Measurements from ENCODE around the gene KRCC1.
"Not testable (repeated sequence)": the region's sequence is repeated elsewhere in the genome, so short reads cannot be mapped to it uniquely, and the experiment has no call there.

Gene KRCC1

DNA sequence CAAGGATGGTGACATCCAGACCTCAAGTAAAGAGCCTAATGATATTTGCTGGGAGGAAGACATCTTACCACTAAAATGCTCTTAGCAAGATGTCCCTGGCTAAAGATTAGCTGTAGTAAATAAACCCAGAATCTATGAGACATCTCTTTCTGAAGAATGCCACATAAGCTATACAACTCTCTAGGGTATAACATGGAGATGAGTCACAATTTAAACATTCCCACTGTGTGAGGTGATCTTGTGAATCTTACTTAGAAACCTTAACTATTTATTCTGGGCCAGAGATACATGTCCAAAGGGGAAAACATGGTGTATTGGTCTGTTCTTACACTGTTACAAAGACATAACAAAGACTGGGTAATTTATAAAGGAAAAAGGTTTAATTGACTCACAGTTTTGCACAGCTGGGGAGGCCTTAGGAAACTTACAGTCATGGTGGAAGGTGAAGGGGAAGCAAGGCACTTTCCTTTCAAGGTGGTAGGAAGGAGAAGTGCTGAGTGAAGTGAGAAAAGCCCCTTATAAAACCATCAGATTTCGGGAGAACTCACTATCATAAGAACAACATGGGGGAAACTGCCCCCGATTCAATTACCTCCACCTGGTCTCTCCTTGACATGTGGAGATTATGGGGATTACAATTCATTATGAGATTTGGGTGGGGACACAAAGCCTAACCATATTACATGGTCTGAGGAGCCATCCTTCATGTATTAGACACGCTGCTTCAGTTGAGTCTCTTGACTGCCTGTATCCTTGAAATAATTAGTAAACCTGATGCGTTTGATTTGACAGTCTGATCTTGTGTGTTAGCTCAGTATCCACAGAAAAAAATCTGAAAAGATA lies 17.1 kb downstream of the KRCC1 start:
- peak; percentile 93 for DNase-seq (ENCODE audit: low read depth)

DNA sequence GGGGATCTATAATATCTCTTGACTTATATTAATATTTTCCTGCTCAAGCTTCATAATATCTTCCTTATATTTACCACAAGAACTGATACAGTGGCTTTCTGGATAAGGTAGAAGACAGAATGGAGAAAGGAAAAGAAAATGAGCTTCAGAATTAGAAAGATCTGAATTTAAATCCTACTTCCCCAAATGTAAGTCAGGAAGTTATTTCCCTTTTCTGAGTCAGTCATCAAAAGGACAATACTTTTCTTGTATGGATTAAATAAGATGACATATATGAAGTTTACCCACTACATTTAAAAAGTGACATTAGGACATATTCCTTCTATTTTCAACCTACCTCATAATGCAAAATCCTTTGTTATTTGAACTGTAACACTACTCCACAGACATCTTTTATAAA lies 19.0 kb downstream of the KRCC1 start:
- no peak for DNase-seq (ENCODE audit: low read depth)

DNA sequence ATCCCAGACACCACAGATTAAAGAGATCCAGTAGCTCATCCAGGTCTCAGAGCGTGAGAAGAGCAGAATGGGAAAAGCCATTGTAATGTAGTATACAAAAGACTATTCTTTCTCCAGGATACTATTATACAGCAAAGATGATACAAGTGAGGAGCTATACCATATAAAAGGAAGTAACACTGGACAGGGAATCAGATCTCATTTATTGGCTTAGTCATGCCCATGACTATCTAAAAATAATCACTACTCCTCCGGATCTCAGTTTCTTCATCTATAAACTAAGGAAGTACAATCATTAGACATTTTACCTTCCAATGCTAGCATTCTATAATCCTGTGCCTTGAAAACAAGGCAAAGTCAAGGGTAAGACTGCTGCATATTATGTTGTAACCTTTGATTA lies 19.4 kb downstream of the KRCC1 start:
- DNase-seq (ENCODE audit: low read depth), result no peak

DNA sequence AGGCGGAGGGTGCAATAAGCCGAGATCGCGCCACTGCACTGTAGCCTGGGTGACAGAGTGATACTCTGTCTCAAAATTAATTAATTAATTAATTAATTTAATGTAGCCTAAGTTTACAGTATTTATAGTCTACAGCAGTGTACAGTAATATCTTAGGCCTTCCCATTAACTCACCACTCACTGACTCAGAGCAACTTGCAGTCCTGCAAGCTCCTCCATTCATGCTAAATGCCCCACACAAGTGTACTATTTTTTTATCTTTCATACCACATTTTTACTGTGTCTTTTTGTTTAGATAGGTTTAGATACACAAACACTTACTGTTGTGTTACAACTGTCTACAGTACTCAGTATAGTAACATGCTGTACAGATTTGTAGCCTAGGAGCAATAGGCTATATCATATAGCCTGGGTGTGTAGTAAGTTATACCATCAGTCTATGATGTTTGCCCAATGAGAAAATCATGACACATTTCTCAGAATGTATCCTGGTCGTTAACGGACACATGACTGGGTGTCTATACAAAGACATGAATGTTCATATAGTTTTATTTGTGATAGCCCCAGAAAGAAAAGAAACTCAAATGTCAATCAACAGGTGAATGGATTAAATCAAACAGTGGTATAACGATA lies 23.4 kb downstream of the KRCC1 start:
- DNase-seq (ENCODE audit: low read depth), result no peak

DNA sequence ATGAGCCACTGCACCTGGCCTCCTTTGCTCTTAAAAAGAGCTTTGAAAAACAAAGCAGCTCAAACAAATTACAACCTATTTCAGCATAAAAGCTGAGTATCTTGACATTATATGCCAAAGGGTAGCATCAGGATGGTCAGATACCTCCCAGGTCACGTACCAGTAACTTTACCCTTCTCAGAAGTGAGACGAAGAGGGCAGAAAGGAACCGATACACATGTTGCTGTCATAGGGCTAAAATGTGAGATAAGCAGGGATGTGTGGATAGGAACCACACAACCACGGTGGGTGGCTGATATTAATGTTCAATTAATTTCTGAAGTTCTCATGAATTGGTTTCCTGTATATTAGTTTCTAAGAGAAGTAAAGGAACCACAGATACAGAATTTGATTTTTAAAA lies 26.7 kb downstream of the KRCC1 start:
- DNase-seq (ENCODE audit: low read depth), result no peak

DNA sequence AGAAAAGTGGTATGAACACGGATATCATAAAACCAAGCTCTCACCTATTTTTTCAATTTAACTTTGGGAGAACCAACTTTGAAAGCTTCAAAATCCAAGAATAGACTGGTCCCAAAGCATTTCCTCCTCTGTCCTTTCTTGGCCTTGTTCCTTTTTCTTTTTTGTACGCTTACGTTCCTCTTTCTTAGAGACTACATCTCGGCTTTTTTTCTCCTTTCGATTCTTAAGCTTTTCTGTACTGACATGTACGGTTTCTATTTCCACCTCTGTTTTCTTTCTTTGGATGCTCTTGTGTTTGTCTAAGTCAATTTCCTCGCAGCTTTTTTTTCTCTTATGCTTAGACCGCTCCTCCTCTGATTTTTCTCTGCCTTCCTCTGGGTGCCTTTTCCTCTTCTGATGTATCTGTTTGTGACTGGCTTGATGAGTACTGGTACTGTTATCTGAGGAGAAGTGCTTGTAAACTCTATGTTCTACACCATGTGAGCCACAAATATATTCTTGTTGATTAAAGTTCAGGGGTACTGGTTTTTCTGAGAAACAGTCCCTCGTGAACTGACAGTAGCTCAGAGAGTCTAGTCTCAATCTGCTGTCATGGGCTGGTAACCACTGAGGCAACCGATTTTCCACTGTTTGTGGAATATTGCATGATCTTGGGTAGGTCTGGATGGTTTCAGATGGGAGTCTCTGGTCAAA lies 27.7 kb downstream of the KRCC1 start:
- no peak for DNase-seq (ENCODE audit: low read depth)

DNA sequence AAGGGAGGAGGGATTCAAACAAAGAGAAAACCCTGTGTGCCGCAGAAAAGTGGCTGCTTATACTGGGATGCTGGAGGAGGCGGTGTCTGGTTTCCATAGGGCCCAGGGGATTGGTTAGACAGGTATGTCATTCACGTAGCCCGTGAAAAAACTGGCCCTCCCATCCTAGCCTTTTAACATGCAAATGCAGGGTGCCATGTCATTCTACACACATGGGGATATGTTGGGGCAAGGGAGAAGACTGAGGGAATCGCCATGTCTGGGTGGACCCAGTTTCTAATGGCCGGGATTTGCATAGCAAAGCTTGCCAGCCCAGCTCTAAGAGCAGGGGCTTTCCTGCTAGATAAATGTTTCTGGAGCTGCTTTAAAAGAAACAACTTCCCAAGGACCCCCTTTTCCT lies 31.1 kb downstream of the KRCC1 start:
- no peak for DNase-seq (ENCODE audit: low read depth)

DNA sequence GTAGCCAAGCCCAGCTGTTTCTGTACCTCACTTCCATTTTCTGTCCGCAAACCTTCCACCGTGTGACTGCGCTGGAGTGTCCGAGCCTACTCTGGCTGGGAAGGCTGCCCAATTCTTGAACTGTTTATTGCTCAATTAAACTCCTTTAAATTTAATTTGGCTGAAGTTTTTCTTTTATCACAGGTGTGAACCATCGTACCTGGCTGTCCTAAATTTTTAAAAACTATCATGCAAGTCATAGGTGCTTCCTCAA lies 33.0 kb downstream of the KRCC1 start:
- no peak for DNase-seq (ENCODE audit: low read depth)

DNA sequence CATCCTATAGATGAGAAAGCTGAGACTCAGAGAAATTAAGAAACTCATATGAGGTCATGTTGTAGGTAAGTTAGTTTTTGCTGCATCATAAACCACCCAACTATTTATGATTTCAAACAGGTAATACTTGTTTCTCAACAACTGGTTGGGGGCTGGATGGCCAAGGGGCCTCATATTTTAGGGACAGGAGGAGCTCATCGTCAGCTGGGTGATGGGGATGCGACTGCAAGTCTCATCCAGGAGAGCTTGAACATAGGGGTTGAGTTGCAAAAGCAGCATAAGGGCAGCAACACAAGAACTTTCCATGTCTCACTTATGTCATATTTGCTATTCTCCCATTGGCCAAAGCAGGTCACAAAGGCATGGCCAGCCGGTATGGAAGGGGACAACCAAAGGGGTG lies 35.6 kb downstream of the KRCC1 start:
- no peak for DNase-seq (ENCODE audit: low read depth)

DNA sequence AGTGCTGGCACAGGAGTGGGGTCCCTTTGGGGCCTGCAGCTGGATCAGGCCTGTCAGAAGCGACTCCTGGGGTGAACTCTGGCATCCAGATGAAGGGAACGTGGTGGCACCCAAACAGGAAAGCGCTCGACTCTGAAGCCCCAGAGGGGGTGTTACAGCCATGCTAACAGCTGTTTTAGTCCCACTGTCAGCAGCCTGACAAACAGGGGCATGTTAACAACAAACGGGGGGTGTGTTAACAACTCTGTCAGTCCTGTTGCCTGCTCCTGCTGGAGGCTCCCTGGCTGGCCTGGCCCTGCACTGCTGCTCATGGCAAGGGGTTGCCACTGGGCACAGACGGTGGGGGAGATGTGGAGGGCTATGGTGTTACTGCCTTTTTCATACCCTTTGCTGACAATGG lies 36.7 kb downstream of the KRCC1 start:
- no peak for DNase-seq (ENCODE audit: low read depth)

DNA sequence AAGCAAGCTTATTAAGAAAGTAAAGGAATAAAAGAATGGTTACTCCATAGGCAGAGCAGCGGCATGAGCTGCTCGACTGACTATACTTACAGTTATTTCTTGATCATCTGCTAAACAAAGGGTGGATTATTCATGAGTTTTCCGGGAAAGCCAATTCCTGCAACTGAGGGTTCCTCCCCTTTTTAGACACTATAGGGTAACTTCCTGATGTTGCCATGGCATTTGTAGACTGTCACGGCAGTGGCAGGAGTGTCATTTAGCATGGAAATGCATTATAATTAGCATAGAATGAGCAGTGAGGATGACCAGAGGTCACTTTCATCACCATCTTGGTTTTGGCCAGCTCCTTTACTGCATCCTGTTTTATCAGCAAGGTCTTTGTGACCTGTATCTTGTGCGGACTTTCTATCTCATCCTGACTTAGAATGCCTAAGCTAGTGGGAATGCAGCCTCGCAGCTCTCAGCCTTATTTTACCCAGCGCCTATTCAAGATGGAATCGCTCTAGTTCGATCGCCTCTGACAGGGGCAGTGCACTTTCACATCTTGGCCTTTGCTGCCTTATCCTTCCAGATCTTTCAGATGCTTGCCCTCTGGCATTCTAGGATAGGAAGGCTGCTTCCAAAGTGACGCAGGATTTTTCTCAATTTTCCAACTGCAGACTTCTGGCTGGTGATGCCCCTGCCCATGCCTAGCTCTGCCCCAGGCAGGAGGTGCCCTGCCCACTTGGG lies 37.3 kb downstream of the KRCC1 start:
- not testable (repeated sequence) for DNase-seq (ENCODE audit: low read depth)

DNA sequence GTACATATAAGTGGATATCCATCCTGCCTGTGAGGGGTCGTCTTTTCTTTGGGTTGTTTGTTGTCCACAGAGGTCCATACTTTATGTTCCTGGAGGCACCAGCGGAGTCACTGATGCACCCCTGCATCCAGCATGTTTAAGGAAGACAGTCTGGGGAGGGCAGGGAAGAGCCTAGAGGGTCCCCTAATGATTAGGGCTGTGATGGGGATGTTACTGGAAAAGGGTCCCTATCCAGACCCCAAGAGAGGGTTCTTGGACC lies 37.9 kb downstream of the KRCC1 start:
- DNase-seq (ENCODE audit: low read depth), result not testable (repeated sequence)

DNA sequence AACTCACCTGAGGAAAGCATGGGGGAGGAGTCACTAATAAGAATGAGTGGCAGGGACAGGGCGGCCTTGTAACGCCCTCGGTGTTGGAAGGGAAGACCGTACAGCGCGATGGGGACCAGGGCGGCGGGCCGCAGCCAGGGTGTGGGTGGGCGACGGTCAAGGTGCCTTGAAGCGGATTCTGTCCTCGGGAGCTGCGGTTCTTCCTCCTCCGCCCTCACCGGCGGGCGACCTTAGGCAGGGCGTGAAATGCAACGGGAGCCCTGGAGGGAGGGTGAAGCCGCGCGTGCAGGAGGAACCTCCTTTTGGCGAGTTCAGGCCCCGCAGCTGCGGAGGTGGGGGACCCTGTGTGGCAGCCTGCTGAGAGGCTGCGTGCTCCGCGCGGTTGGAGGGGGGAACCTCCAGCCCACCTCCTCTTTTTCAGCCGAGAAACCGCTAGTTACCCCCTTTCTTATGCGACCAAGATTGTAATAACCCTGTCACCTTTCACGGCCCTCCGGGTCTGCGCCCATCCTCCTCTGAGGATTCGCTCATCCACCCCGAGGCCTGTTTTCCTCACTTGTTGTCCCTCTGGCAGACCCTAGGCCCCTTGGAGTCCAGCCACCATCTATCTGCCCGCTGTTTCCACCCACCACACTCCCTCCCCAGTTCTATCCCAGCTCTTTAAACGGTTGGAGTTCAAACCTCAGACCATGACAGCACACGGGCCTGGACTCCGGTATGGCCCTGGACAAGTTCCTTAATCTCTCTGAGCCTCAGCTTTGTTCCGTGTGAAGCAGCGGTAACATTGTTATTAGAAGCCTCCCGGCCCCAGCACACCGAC lies 38.4 kb downstream of the KRCC1 start:
- no peak for DNase-seq (ENCODE audit: low read depth)

DNA sequence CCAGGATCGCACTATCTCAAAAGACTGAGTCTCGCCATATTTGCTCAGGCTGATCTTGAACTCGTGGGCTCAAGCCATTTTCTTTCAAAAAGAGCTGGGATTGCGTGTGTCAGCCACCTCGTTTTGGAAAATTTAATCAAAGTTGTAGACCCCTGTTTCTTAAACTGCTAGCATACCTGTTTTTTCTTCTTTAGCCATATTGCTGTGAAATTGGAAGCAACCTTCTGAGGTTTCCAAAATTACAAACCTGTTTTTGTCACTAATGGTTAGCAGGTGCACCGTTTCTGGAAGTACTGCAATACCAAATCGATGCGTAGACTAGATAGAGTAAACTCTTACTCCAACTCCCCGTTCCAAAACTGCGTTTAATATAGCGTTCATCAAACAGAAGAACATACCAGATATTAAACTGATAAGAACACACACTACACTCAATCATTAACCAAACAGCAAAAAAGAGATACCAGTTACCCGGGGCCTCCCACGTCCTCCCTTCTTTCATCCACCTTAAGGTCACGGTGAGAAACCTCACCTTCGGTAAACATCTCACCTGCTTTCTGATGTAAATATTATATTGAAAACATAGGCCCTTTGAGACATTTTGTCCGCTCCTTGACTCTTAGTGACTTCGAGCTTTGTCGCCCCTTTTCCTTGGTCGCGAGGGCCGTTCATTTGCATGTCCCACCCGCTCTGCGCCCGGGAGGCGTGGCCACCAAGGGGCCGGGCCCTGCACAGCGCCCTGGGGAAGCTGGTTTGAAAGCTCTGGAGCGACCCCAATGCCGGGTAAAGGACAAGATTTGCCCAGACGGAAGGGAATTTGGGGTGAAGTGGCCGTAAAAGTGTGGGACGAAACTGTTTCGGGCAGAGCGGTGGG lies 39.3 kb downstream of the KRCC1 start, which contains the start of gene RNU2-63P:
Gene RNU2-63P (minus strand): TSS at position 462 of the 874 bp plus-strand sequence.
- DNase-seq (ENCODE audit: low read depth), result peak; percentile 77

DNA sequence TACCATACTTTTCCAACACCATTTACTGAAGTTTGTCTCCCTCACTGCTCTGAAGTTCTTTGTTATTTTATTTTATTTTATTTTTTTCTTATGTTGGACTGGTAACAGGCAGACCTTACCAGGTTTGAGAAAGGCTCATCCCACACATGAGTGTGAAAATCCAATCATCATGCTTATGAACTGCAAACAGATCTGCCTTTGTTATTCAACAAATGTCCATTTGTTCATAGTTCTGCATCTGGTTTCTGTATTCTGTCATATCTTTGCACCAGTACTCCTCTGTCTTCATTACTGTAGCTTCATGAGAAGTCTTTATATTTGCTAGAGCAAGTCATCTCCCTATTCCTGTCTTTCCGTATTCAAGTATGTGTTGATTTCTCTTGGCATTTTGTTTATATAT lies 44.6 kb downstream of the KRCC1 start:
- DNase-seq (ENCODE audit: low read depth), result no peak

DNA sequence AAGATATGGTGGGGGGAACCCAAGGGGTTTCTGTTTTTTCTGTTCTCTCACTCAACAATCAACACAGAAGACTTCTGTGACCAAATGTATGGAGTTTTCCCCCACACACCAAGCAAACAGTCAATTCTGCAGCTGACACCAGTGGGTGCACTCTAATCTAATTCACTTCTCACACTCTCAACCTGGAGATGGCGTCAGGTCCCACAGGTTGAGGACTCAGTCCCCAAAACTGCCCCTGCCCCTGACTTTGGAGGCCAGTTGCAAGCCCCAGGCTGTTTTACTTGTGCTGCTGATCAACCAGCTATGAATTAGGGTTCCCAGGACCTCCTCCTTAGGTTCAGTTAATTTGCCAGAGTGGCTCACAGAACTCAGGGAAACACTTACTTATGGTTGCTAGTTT lies 45.4 kb downstream of the KRCC1 start:
- no peak for DNase-seq (ENCODE audit: low read depth)

DNA sequence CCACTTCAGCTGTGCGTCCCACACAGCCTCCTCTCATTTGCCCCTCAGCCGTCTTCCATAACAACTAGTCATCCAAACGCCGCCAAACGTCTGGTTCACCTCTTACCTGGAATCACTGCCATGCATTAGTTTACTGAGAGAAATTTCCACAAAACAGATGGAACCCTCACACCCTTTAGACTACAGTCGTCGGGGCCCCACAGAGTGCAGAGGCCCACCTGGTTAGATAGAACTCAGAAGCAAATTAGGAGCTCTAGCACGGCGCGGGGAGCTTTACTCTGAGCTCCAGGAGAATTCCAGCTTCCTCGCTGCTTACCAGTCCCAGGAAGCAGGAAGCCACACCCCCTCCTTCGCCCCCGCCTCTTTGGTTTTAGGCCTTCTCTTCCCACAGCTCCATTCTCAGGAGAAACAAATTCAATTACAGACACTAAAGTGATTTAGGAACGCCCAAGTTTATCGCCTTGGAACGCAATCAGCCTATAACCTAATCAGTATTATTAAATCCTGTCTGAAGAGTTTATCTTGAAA lies 48.6 kb downstream of the KRCC1 start:
- DNase-seq (ENCODE audit: low read depth), result no peak

DNA sequence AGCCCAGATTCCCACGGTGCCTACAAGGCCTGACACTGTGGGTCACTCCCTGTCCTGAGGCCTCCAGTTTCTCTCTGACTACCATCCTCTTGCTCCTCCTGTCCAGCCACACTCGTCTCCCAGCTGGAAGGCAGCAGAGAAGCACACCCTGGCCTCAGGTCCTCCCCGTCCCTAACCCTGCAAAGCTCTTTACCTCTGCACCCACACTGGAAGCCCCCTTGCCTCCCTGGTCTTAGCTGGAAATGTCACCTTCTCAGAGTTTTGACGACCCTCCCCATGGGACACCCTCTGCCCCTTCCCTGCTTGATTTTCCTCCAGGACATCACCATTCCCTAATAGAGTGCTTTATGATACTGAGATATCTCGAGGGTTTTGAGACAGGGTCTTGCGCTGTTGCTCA lies 49.8 kb downstream of the KRCC1 start:
- no peak for DNase-seq (ENCODE audit: low read depth)

DNA sequence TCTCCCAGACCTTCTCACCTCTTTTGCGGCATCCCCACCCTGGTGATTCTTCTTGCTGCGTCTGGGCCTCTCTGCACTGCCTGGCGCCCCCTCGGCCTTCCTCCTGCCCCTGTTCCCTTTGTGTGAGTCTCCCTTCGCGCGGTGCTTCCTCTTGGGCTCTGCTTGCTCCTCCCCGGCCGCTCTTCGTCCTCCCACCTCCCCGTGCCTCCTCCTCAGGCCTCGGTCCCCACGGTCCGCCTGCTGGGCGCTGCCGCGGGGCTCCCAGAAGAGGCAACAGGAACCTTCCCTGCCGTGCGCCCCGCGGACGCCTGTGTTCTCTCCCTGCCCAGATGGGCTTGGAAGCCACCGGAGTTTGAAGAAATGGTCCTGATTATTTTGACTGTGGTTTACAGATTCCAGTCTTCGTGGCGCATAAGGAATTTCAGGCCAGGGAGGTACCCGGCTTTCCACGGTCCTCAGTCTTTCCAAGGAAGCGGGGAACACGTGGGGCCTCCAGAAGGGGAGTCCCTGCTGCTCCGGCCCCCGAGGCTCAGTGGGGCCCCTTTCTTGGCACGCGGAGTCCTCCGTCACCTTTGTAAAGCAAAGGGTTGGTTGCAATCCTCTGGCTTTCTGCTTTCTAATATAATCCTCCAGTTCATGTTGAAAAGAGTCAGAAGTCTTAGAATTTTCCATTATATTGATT lies 52.4 kb downstream of the KRCC1 start:
- DNase-seq (ENCODE audit: low read depth), result no peak

DNA sequence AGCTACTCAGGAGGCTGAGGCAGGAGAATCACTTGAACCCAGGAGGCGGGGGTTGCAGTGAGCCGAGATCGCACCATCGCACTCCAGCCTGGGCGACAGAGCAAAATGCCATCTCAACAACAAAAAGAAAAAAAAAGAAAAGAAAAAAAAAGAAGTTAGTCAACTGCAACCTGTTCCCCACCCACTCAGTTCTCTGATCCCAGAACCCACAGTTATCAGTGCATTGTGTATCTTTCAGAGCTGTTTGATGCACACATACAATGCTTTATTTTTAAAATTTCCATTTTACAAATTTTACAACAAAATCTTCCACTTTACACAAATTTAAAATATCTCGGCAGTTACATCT lies 53.2 kb downstream of the KRCC1 start:
- DNase-seq (ENCODE audit: low read depth), result no peak
